ENCODE results near the gene DGKB.

Gene DGKB

GRCh38 chr7:14687777-14688176 lies 214.8 kb downstream of the DGKB start:
- Histone ChIP-seq H4K91ac (ENCODE audit: low read length) (no peak overlapping the region), H3K23ac (ENCODE audit: low read length in 2 of 2) (no peak overlapping the region), H2BK5ac (ENCODE audit: low read depth, low read length, poor library complexity, severe bottlenecking) (no peak overlapping the region), H3K4me1 (ENCODE audit: control insufficient read depth, insufficient read depth, low read depth, low read length) (no peaks in the 10 kb centered on the region), H3K27ac (ENCODE audit: low read length, poor library complexity, severe bottlenecking) (no peak overlapping the region), H2BK12ac (ENCODE audit: low read length in 2 of 2) (no peak overlapping the region), H3K9ac (ENCODE audit: low read length) (no peak overlapping the region), H2BK15ac (ENCODE audit: low read depth, poor library complexity, severe bottlenecking) (no peak overlapping the region), H2BK120ac (ENCODE audit: low read depth, low read length) (no peak overlapping the region), H3K36me3 (ENCODE audit: control insufficient read depth in 1 of 2, insufficient read depth in 2 of 2, low read depth in 1 of 2, low read length in 2 of 2) (no peaks in the 10 kb centered on the region), H3K79me1 (replicated peaks; ENCODE audit: low read length, poor library complexity, severe bottlenecking) (no peaks in the 10 kb centered on the region), H3K14ac (ENCODE audit: low read length in 2 of 2) (no peak overlapping the region), H3K27me3 (ENCODE audit: control insufficient read depth in 1 of 2, insufficient read depth in 1 of 2, low read length in 2 of 2) (no peaks in the 10 kb centered on the region), H2AFZ (ENCODE audit: low read depth, low read length) (no peak overlapping the region), H4K8ac (ENCODE audit: low read length) (no peak overlapping the region), H2AK5ac (ENCODE audit: low read length, severe bottlenecking) (no peak overlapping the region), H3K18ac (ENCODE audit: low read depth in 1 of 2, low read length in 2 of 2) (no peak overlapping the region), H3K4ac (ENCODE audit: low read depth in 1 of 2, low read length in 2 of 2) (no peak overlapping the region), H3K4me3 (ENCODE audit: insufficient read depth in 1 of 2, low read depth in 1 of 2, low read length in 2 of 2) (no peak overlapping the region), H3K4me2 (ENCODE audit: low read length, poor library complexity, severe bottlenecking) (no peak overlapping the region), H3K9me3 (ENCODE audit: control insufficient read depth, low read length) (no peaks in the 10 kb centered on the region)
- 0% methylated on average over 1 of the region's 3 CpGs for WGBS
- peak; percentile 5 for DNase-seq

- H2AFZ ChIP-seq (ENCODE audit: low read depth, low read length) = no peak overlapping the region
- H3K27ac ChIP-seq (ENCODE audit: low read length, poor library complexity, severe bottlenecking) = no peak overlapping the region
- no peaks in the 10 kb centered on the region for H3K36me3 ChIP-seq (ENCODE audit: control insufficient read depth in 1 of 2, insufficient read depth in 2 of 2, low read depth in 1 of 2, low read length in 2 of 2)
- H3K14ac ChIP-seq (ENCODE audit: low read length in 2 of 2) = no peak overlapping the region
- H3K9ac ChIP-seq (ENCODE audit: low read length) = no peak overlapping the region
- H3K79me1 ChIP-seq (replicated peaks; ENCODE audit: low read length, poor library complexity, severe bottlenecking) = no peaks in the 10 kb centered on the region
- no peak overlapping the region for H2BK15ac ChIP-seq (ENCODE audit: low read depth, poor library complexity, severe bottlenecking)
- H4K8ac ChIP-seq (ENCODE audit: low read length) = no peak overlapping the region
- no peaks in the 10 kb centered on the region for H3K4me1 ChIP-seq (ENCODE audit: control insufficient read depth, insufficient read depth, low read depth, low read length)
- H3K4me2 ChIP-seq (ENCODE audit: low read length, poor library complexity, severe bottlenecking) = no peak overlapping the region
- H2AK5ac ChIP-seq (ENCODE audit: low read length, severe bottlenecking) = no peak overlapping the region
- H3K4me3 ChIP-seq (ENCODE audit: insufficient read depth in 1 of 2, low read depth in 1 of 2, low read length in 2 of 2) = no peak overlapping the region
- no peak overlapping the region for H2BK12ac ChIP-seq (ENCODE audit: low read length in 2 of 2)
- H3K9me3 ChIP-seq (ENCODE audit: control insufficient read depth, low read length) = no peaks in the 10 kb centered on the region
- no peaks in the 10 kb centered on the region for H3K27me3 ChIP-seq (ENCODE audit: control insufficient read depth in 1 of 2, insufficient read depth in 1 of 2, low read length in 2 of 2)
- H3K18ac ChIP-seq (ENCODE audit: low read depth in 1 of 2, low read length in 2 of 2) = no peak overlapping the region
- 100% methylated on average over 1 of the region's 3 CpGs for WGBS
- H2BK120ac ChIP-seq (ENCODE audit: low read depth, low read length) = no peak overlapping the region
- no peak overlapping the region for H4K91ac ChIP-seq (ENCODE audit: low read length)
- no peak for DNase-seq
- no peak overlapping the region for H2BK5ac ChIP-seq (ENCODE audit: low read depth, low read length, poor library complexity, severe bottlenecking)
- no peak overlapping the region for H3K4ac ChIP-seq (ENCODE audit: low read depth in 1 of 2, low read length in 2 of 2)
- H3K23ac ChIP-seq (ENCODE audit: low read length in 2 of 2) = no peak overlapping the region
These were observed 215.3 kb downstream of the DGKB start for GRCh38 chr7:14687241-14687640.

- no peak overlapping the region for H2BK15ac ChIP-seq (ENCODE audit: low read depth, poor library complexity, severe bottlenecking)
- H3K9me3 ChIP-seq (ENCODE audit: control insufficient read depth, low read length) = no peaks in the 10 kb centered on the region
- H3K14ac ChIP-seq (ENCODE audit: low read length in 2 of 2) = no peak overlapping the region
- no peak overlapping the region for H2AFZ ChIP-seq (ENCODE audit: low read depth, low read length)
- no peak overlapping the region for H2BK12ac ChIP-seq (ENCODE audit: low read length in 2 of 2)
- H2BK120ac ChIP-seq (ENCODE audit: low read depth, low read length) = no peak overlapping the region
- no peak overlapping the region for H4K91ac ChIP-seq (ENCODE audit: low read length)
- DNase-seq = no peak
- peak overlapping the region; percentile 27 for H4K8ac ChIP-seq (ENCODE audit: low read length)
- no peak overlapping the region for H3K18ac ChIP-seq (ENCODE audit: low read depth in 1 of 2, low read length in 2 of 2)
- H3K4me1 ChIP-seq (ENCODE audit: control insufficient read depth, insufficient read depth, low read depth, low read length) = no peaks in the 10 kb centered on the region
- H3K36me3 ChIP-seq (ENCODE audit: control insufficient read depth in 1 of 2, insufficient read depth in 2 of 2, low read depth in 1 of 2, low read length in 2 of 2) = no peaks in the 10 kb centered on the region
- no peak overlapping the region for H3K4me3 ChIP-seq (ENCODE audit: insufficient read depth in 1 of 2, low read depth in 1 of 2, low read length in 2 of 2)
- no peak overlapping the region for H2BK5ac ChIP-seq (ENCODE audit: low read depth, low read length, poor library complexity, severe bottlenecking)
- no peak overlapping the region for H2AK5ac ChIP-seq (ENCODE audit: low read length, severe bottlenecking)
- H3K79me1 ChIP-seq (replicated peaks; ENCODE audit: low read length, poor library complexity, severe bottlenecking) = no peaks in the 10 kb centered on the region
- no peak overlapping the region for H3K4me2 ChIP-seq (ENCODE audit: low read length, poor library complexity, severe bottlenecking)
- H3K9ac ChIP-seq (ENCODE audit: low read length) = no peak overlapping the region
- H3K23ac ChIP-seq (ENCODE audit: low read length in 2 of 2) = no peak overlapping the region
- 91% methylated on average over 7 of the region's 7 CpGs for WGBS
- H3K4ac ChIP-seq (ENCODE audit: low read depth in 1 of 2, low read length in 2 of 2) = no peak overlapping the region
- no peak overlapping the region for H3K27ac ChIP-seq (ENCODE audit: low read length, poor library complexity, severe bottlenecking)
- H3K27me3 ChIP-seq (ENCODE audit: control insufficient read depth in 1 of 2, insufficient read depth in 1 of 2, low read length in 2 of 2) = no peaks in the 10 kb centered on the region
These were observed 217.4 kb downstream of the DGKB start for GRCh38 chr7:14685167-14685566.

DNA sequence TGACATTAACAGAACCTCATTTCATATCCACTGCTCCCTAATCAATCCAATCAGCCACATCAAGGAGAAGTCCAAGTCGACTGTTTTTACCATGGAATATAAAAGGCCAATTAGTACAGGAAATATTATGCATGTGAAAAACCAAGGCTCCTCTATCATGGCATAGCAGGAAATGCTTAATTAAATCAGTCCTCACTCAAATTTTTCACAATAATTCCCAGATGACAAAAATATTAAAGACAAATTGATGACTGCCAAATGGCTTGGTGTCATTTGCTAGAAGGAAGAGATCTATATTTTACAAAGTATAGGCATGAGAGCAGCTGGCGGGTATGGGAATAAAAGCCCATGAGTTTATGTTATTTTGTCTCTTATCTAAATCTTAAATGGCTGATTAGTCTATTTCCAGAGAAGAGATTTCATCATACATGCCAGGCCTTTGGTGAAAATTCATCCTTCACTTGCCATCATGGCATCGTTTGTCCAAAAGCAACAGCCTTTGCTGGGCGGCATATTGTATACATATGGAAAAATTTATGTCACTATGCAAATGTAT lies 219.6 kb downstream of the DGKB start:
- Histone ChIP-seq H3K27ac (ENCODE audit: low read length, poor library complexity, severe bottlenecking) (no peak overlapping the region), H3K27me3 (ENCODE audit: control insufficient read depth in 1 of 2, insufficient read depth in 1 of 2, low read length in 2 of 2) (no peaks in the 10 kb centered on the region), H2AFZ (ENCODE audit: low read depth, low read length) (no peak overlapping the region), H3K9ac (ENCODE audit: low read length) (no peak overlapping the region), H3K14ac (ENCODE audit: low read length in 2 of 2) (no peak overlapping the region), H4K8ac (ENCODE audit: low read length) (no peak overlapping the region), H3K4me2 (ENCODE audit: low read length, poor library complexity, severe bottlenecking) (no peak overlapping the region), H3K79me1 (replicated peaks; ENCODE audit: low read length, poor library complexity, severe bottlenecking) (no peaks in the 10 kb centered on the region), H3K4me3 (ENCODE audit: insufficient read depth in 1 of 2, low read depth in 1 of 2, low read length in 2 of 2) (no peak overlapping the region), H2BK5ac (ENCODE audit: low read depth, low read length, poor library complexity, severe bottlenecking) (no peak overlapping the region), H2AK5ac (ENCODE audit: low read length, severe bottlenecking) (no peak overlapping the region), H2BK12ac (ENCODE audit: low read length in 2 of 2) (no peak overlapping the region), H2BK120ac (ENCODE audit: low read depth, low read length) (no peak overlapping the region), H4K91ac (ENCODE audit: low read length) (no peak overlapping the region), H3K23ac (ENCODE audit: low read length in 2 of 2) (no peak overlapping the region), H3K9me3 (ENCODE audit: control insufficient read depth, low read length) (no peaks in the 10 kb centered on the region), H3K4ac (ENCODE audit: low read depth in 1 of 2, low read length in 2 of 2) (no peak overlapping the region), H3K18ac (ENCODE audit: low read depth in 1 of 2, low read length in 2 of 2) (no peak overlapping the region), H2BK15ac (ENCODE audit: low read depth, poor library complexity, severe bottlenecking) (no peak overlapping the region), H3K36me3 (ENCODE audit: control insufficient read depth in 1 of 2, insufficient read depth in 2 of 2, low read depth in 1 of 2, low read length in 2 of 2) (no peaks in the 10 kb centered on the region), H3K4me1 (ENCODE audit: control insufficient read depth, insufficient read depth, low read depth, low read length) (no peaks in the 10 kb centered on the region)
- no CpG with 5 or more reads among the region's 4 CpGs for WGBS
- no peak for DNase-seq
